Trophoblast cell (in vitro differentiated cells and primary cell): ENCODE measurements around the gene PPP2R3C.
A peak's percentile ranks its signal among the peaks of the same experiment; 100 is the strongest.

Experiments
- DNase-seq, 2 donors: peaks; one replicate each; pipeline ENCODE4 v3.0.0-alpha.2; 2016
- H2AFZ ChIP-seq: 2 replicates; pipeline ENCODE4 v1.6.1; 2013; ENCODE audit warnings: low read length, moderate library complexity, mild to moderate bottlenecking; ENCODE audit not compliant: insufficient read depth, poor library complexity
- H2AK5ac ChIP-seq: 2 replicates; pipeline ENCODE4 v1.6.1; 2013; ENCODE audit warnings: mild to moderate bottlenecking, low read length
- H2BK120ac ChIP-seq: 2 replicates; pipeline ENCODE4 v1.6.1; 2013; ENCODE audit warnings: low read length, mild to moderate bottlenecking, moderate library complexity; ENCODE audit not compliant: insufficient read depth, poor library complexity
- H2BK12ac ChIP-seq: 2 replicates; pipeline ENCODE4 v1.6.1; 2013; ENCODE audit warnings: mild to moderate bottlenecking, low read length, moderate library complexity
- H2BK5ac ChIP-seq: 2 replicates; pipeline ENCODE4 v1.6.1; 2013; ENCODE audit warnings: low read length, low read depth, moderate library complexity, mild to moderate bottlenecking; ENCODE audit not compliant: poor library complexity
- H3K14ac ChIP-seq: 2 replicates; pipeline ENCODE4 v1.6.1; 2013; ENCODE audit warnings: mild to moderate bottlenecking, low read length
- H3K18ac ChIP-seq: 2 replicates; pipeline ENCODE4 v1.6.1; 2013; ENCODE audit warnings: mild to moderate bottlenecking, low read length
- H3K23ac ChIP-seq: 2 replicates; pipeline ENCODE4 v1.6.1; 2013; ENCODE audit warnings: low read length
- H3K27ac ChIP-seq: 2 replicates; pipeline ENCODE4 v1.5.1; 2013; ENCODE audit warnings: low read depth, mild to moderate bottlenecking, inconsistent platforms, low read length, moderate library complexity
- H3K27me3 ChIP-seq: 2 replicates; pipeline ENCODE4 v1.6.1; 2013; ENCODE audit warnings: inconsistent platforms, mild to moderate bottlenecking, low read length, moderate library complexity; ENCODE audit not compliant: insufficient read depth
- H3K36me3 ChIP-seq, 2 experiments: 1 replicate in 1 of 2; 2 replicates in 1 of 2; pipeline ENCODE4 v1.6.1; 2013; ENCODE audit warnings: low read length in 2 of 2, mild to moderate bottlenecking in 2 of 2, moderate library complexity in 1 of 2; ENCODE audit not compliant: insufficient read depth in 2 of 2, control insufficient read depth in 1 of 2
- H3K4ac ChIP-seq: 2 replicates; pipeline ENCODE4 v1.6.1; 2013; ENCODE audit warnings: low read depth, mild to moderate bottlenecking, low read length, moderate library complexity
- H3K4me1 ChIP-seq, 2 experiments: 1 replicate in 1 of 2; 2 replicates in 1 of 2; pipeline ENCODE4 v1.6.1; 2013; ENCODE audit warnings: low read length in 2 of 2, mild to moderate bottlenecking in 2 of 2, moderate library complexity in 1 of 2; ENCODE audit not compliant: insufficient read depth in 2 of 2, control insufficient read depth in 1 of 2
- H3K4me2 ChIP-seq: 2 replicates; pipeline ENCODE4 v1.6.1; 2013; ENCODE audit warnings: inconsistent platforms, mild to moderate bottlenecking, low read length, moderate library complexity
- H3K4me3 ChIP-seq: 2 replicates; pipeline ENCODE4 v1.5.1; 2013; ENCODE audit warnings: mild to moderate bottlenecking, low read depth, low read length, inconsistent platforms
- H3K79me1 ChIP-seq: one replicate; pipeline ENCODE4 v1.6.1; 2013; ENCODE audit warnings: low read length
- H3K79me2 ChIP-seq: 2 replicates; pipeline ENCODE4 v1.6.1; 2013; ENCODE audit warnings: low read length, mild to moderate bottlenecking; ENCODE audit not compliant: control insufficient read depth, insufficient read depth, poor library complexity
- H3K9ac ChIP-seq: 2 replicates; pipeline ENCODE4 v1.6.1; 2013; ENCODE audit warnings: mild to moderate bottlenecking, low read length
- H3K9me3 ChIP-seq: 2 replicates; pipeline ENCODE4 v1.6.1; 2013; ENCODE audit warnings: low read depth, mild to moderate bottlenecking, control low read depth, inconsistent platforms, low read length; ENCODE audit not compliant: insufficient read depth
- H4K12ac ChIP-seq: 2 replicates; pipeline ENCODE4 v1.6.1; 2013; ENCODE audit warnings: low read depth, mild to moderate bottlenecking, low read length, moderate library complexity
- H4K8ac ChIP-seq: 2 replicates; pipeline ENCODE4 v1.6.1; 2013; ENCODE audit warnings: low read depth, mild to moderate bottlenecking, low read length, moderate library complexity
- H4K91ac ChIP-seq: one replicate; pipeline ENCODE4 v1.6.1; 2013; ENCODE audit warnings: low read depth, mild to moderate bottlenecking, low read length, moderate library complexity
- WGBS: extraction: QIAGEN DNeasy Blood & Tissue Kit; methylation state at CpG from one replicate; pipeline ENCODE4 v1.1.7; 2013; ENCODE audit warnings: missing lambda C conversion rate; ENCODE audit not compliant: insufficient read length, insufficient coverage; ENCODE audit errors: extremely low coverage; 5-methylcytosine and 5-hydroxymethylcytosine counted together

The PPP2R3C gene

GRCh38 chr14:35161231-35161630, 39.4 kb upstream of the PPP2R3C start:
- peak in 1 of 2 donors; percentile 28 for DNase-seq
- Histone ChIP-seq H2AK5ac (no peak overlapping the region), H3K23ac (no peak overlapping the region), H4K12ac (no peak overlapping the region), H3K4me2 (no peak overlapping the region), H3K79me1 (no peaks in the 10 kb centered on the region), H3K27ac (no peak overlapping the region), H2BK5ac (no peak overlapping the region), H3K27me3 (no peaks in the 10 kb centered on the region), H2BK120ac (no peak overlapping the region), H3K4me3 (no peak overlapping the region), H3K14ac (no peak overlapping the region), H3K4ac (no peak overlapping the region), H4K91ac (no peak overlapping the region), H2BK12ac (no peak overlapping the region), H3K18ac (no peak overlapping the region), H2AFZ (no peak overlapping the region), H4K8ac (no peak overlapping the region), H3K36me3 (no peaks in the 10 kb centered on the region), H3K4me1 (peaks cover 0 to 4% of the 10 kb centered on the region in 2 experiments), H3K9me3 (no peaks in the 10 kb centered on the region), H3K9ac (no peak overlapping the region), H3K79me2 (no peaks in the 10 kb centered on the region)
- WGBS = no CpG with 5 or more reads among the region's 5 CpGs

- Histone ChIP-seq H3K14ac (no peak overlapping the region), H3K9ac (no peak overlapping the region), H3K4ac (no peak overlapping the region), H4K8ac (no peak overlapping the region), H2AK5ac (no peak overlapping the region), H3K79me1 (no peaks in the 10 kb centered on the region), H3K18ac (no peak overlapping the region), H3K79me2 (no peaks in the 10 kb centered on the region), H3K4me1 (peaks cover 0 to 4% of the 10 kb centered on the region in 2 experiments), H3K36me3 (no peaks in the 10 kb centered on the region), H3K9me3 (no peaks in the 10 kb centered on the region), H4K91ac (no peak overlapping the region), H2AFZ (no peak overlapping the region), H3K4me2 (no peak overlapping the region), H4K12ac (no peak overlapping the region), H2BK5ac (no peak overlapping the region), H2BK12ac (no peak overlapping the region), H3K27me3 (no peaks in the 10 kb centered on the region), H3K23ac (no peak overlapping the region), H3K27ac (no peak overlapping the region), H2BK120ac (no peak overlapping the region), H3K4me3 (no peak overlapping the region)
- no CpG with 5 or more reads among the region's 6 CpGs for WGBS
- DNase-seq = peak; percentile 72 to 98
Measured at GRCh38 chr14:35159742-35160409, 38.1 kb upstream of the PPP2R3C start.

- Histone ChIP-seq H3K4ac (no peak overlapping the region), H4K8ac (no peak overlapping the region), H3K4me1 (peaks cover 0 to 4% of the 10 kb centered on the region in 2 experiments), H3K18ac (no peak overlapping the region), H2AFZ (no peak overlapping the region), H3K23ac (no peak overlapping the region), H2BK12ac (no peak overlapping the region), H2AK5ac (no peak overlapping the region), H3K79me2 (no peaks in the 10 kb centered on the region), H3K27me3 (no peaks in the 10 kb centered on the region), H3K79me1 (no peaks in the 10 kb centered on the region), H2BK120ac (no peak overlapping the region), H3K9ac (no peak overlapping the region), H3K9me3 (no peaks in the 10 kb centered on the region), H3K14ac (no peak overlapping the region), H3K27ac (no peak overlapping the region), H4K12ac (no peak overlapping the region), H3K36me3 (no peaks in the 10 kb centered on the region), H2BK5ac (no peak overlapping the region), H4K91ac (no peak overlapping the region), H3K4me3 (no peak overlapping the region), H3K4me2 (no peak overlapping the region)
- DNase-seq = peak; percentile 91 to 97
- WGBS = 100% methylated on average over 1 of the region's 8 CpGs
Measured at GRCh38 chr14:35158951-35159653, 37.3 kb upstream of the PPP2R3C start.

DNA sequence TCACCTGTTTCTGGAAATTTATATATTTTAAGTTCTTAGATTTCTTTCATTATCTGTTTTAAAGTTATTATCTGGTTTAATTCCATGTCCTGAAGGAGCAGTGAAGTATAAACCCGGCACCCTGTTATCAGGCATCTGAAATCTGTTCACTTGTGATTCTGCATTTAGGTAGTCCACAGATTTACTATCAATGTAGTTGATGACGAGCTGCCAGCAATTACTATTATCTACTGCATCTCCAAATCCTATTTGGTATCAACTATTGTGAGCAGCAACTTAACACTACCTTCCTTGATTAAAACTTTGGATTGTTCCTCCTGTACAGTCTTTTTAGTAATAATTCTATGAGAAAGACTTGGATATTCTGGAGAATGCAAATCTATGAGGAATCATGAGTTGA, 36.7 kb upstream of the PPP2R3C start:
- H3K14ac ChIP-seq = no peak overlapping the region
- peak; percentile 51 to 78 for DNase-seq
- no CpG with 5 or more reads among the region's 2 CpGs for WGBS
- H4K8ac ChIP-seq = no peak overlapping the region
- H3K9me3 ChIP-seq = no peaks in the 10 kb centered on the region
- H2BK5ac ChIP-seq = no peak overlapping the region
- H3K18ac ChIP-seq = no peak overlapping the region
- no peak overlapping the region for H4K91ac ChIP-seq
- no peak overlapping the region for H2AK5ac ChIP-seq
- H2BK12ac ChIP-seq = no peak overlapping the region
- no peaks in the 10 kb centered on the region for H3K36me3 ChIP-seq
- no peak overlapping the region for H3K4ac ChIP-seq
- H4K12ac ChIP-seq = no peak overlapping the region
- no peak overlapping the region for H2BK120ac ChIP-seq
- H3K79me1 ChIP-seq = no peaks in the 10 kb centered on the region
- no peak overlapping the region for H3K4me3 ChIP-seq
- no peaks in the 10 kb centered on the region for H3K79me2 ChIP-seq
- peaks cover 0 to 4% of the 10 kb centered on the region in 2 experiments for H3K4me1 ChIP-seq
- H2AFZ ChIP-seq = no peak overlapping the region
- no peak overlapping the region for H3K23ac ChIP-seq
- no peaks in the 10 kb centered on the region for H3K27me3 ChIP-seq
- no peak overlapping the region for H3K4me2 ChIP-seq
- no peak overlapping the region for H3K9ac ChIP-seq
- no peak overlapping the region for H3K27ac ChIP-seq
